Progenitor cell of endocrine pancreas (in vitro differentiated cells): Measurements from ENCODE around the gene ZGPAT. TPM values are rescaled to one million over a fixed set of nuclear protein-coding genes. Genes with fewer than 3 reads are reported as not detected.
"Not testable (repeated sequence)": the region's sequence is repeated elsewhere in the genome, so short reads cannot be mapped to it uniquely, and the experiment has no call there.

Source experiments
- DNase-seq: peaks from one replicate; pipeline ENCODE4 v3.0.0; 2021; ENCODE audit warnings: low spot score; ENCODE audit not compliant: unreplicated experiment
- H3K27ac Mint-ChIP-seq: 2 replicates; pipeline ENCODE4 v1.8.0; 2021; ENCODE audit warnings: mild to moderate bottlenecking, moderate library complexity, mixed read lengths
- H3K27me3 Mint-ChIP-seq: 2 replicates; pipeline ENCODE4 v1.8.0; 2021; ENCODE audit warnings: mixed read lengths
- H3K36me3 Mint-ChIP-seq: 2 replicates; pipeline ENCODE4 v1.8.0; 2022; ENCODE audit warnings: mixed read lengths; ENCODE audit not compliant: insufficient read depth
- H3K4me1 Mint-ChIP-seq: 2 replicates; pipeline ENCODE4 v1.8.0; 2021; ENCODE audit warnings: low read depth, mixed read lengths
- H3K4me3 Mint-ChIP-seq: 2 replicates; pipeline ENCODE4 v1.8.0; 2021; ENCODE audit warnings: low read depth, mild to moderate bottlenecking, moderate library complexity, mixed read lengths
- H3K9me3 Mint-ChIP-seq: 2 replicates; pipeline ENCODE4 v1.8.0; 2021; ENCODE audit warnings: low read depth, mixed read lengths
- CTCF ChIP-seq: fragments of 200-600 bp; sonication (generic); IDR thresholded peaks from one replicate; pipeline ENCODE4 v1.5.0; 2021; ENCODE audit warnings: antibody characterized with exemption, mild to moderate bottlenecking; ENCODE audit not compliant: unreplicated experiment
- long read RNA-seq: library from polyadenylated mRNA; unstranded; transcript quantifications from one replicate; pipeline ENCODE4 v2.0.0, GENCODE V29; 2020
- total RNA-seq: library from RNA; stranded (reverse); gene quantifications from 2 replicates; pipeline ENCODE4 v1.2.1, GENCODE V29; 2021

Gene ZGPAT
- total RNA-seq = 38.5 and 39.0 TPM in 2 replicates
- long read RNA-seq, transcript ZGPAT-202 (7 exons, 1,871 nt) = major isoform, 41 of 92 reads
- long read RNA-seq, transcript ZGPAT-204 (7 exons, 1,890 nt) = minor isoform, 16 of 92 reads
- long read RNA-seq, transcript ZGPAT-209 (6 exons, 2,831 nt) = minor isoform, 5 of 92 reads
- long read RNA-seq, partial matches to known transcripts = 3 of 92 reads
- long read RNA-seq, other reads (novel, unspliced or antisense) = 25 of 92 reads

GRCh38 chr20:63707558-63708300 is at the start of gene ZGPAT, which contains the start of gene ARFRP1:
TSS of gene ZGPAT (plus strand) at chr20:63708039. CDS start at chr20:63708581, 542 bp downstream.
TSS of gene ARFRP1 (minus strand) at chr20:63707976. CDS start at chr20:63707091, 885 bp downstream.
- Mint-ChIP-seq H3K36me3 (peaks cover 28% of the 10 kb centered on the region), H3K9me3 (peaks cover 5% of the 10 kb centered on the region), H3K27me3 (no peaks in the 10 kb centered on the region), H3K4me1 (peaks cover 11% of the 10 kb centered on the region), H3K4me3 (peak within 1 kb of the TSS; percentile 85), H3K27ac (peak within 1 kb of the TSS; percentile 81)
- peak; percentile 80 for DNase-seq
- TF ChIP-seq CTCF = no peak

- no peak for DNase-seq
- no peaks in the 10 kb centered on the region for H3K9me3 Mint-ChIP-seq
- H3K27ac Mint-ChIP-seq = peak overlapping the region; percentile 86
- H3K36me3 Mint-ChIP-seq = no peaks in the 10 kb centered on the region
- TF ChIP-seq CTCF = no peak
- peak overlapping the region; percentile 95 for H3K4me3 Mint-ChIP-seq
- peaks cover 4% of the 10 kb centered on the region for H3K27me3 Mint-ChIP-seq
- H3K4me1 Mint-ChIP-seq = peaks cover 17% of the 10 kb centered on the region
Observed at GRCh38 chr20:63658749-63659187, 49.1 kb upstream of the ZGPAT start.

GRCh38 chr20:63659370-63659769 is 48.5 kb upstream of the ZGPAT start:
- peak overlapping the region; percentile 95 for H3K4me3 Mint-ChIP-seq
- no peaks in the 10 kb centered on the region for H3K9me3 Mint-ChIP-seq
- H3K4me1 Mint-ChIP-seq = peaks cover 15% of the 10 kb centered on the region
- TF ChIP-seq CTCF = no peak
- H3K27me3 Mint-ChIP-seq = peaks cover 4% of the 10 kb centered on the region
- DNase-seq = no peak
- H3K27ac Mint-ChIP-seq = no peak overlapping the region
- H3K36me3 Mint-ChIP-seq = no peaks in the 10 kb centered on the region

- not testable (repeated sequence) for DNase-seq, H3K36me3 Mint-ChIP-seq, H3K27ac Mint-ChIP-seq, H3K27me3 Mint-ChIP-seq, H3K9me3 Mint-ChIP-seq
- H3K4me3 Mint-ChIP-seq = peak overlapping the region; percentile 95
- peaks cover 15% of the 10 kb centered on the region for H3K4me1 Mint-ChIP-seq
Observed at GRCh38 chr20:63660174-63660573, 47.7 kb upstream of the ZGPAT start.

GRCh38 chr20:63660622-63661021 is 47.2 kb upstream of the ZGPAT start:
- no peak overlapping the region for H3K27ac Mint-ChIP-seq
- no peak for DNase-seq
- H3K9me3 Mint-ChIP-seq = no peaks in the 10 kb centered on the region
- no peaks in the 10 kb centered on the region for H3K36me3 Mint-ChIP-seq
- no peak overlapping the region for H3K4me3 Mint-ChIP-seq
- H3K4me1 Mint-ChIP-seq = peaks cover 15% of the 10 kb centered on the region
- no peak for TF ChIP-seq CTCF
- H3K27me3 Mint-ChIP-seq = no peaks in the 10 kb centered on the region
